ENCODE results near the gene PIEZO2. TPM values are rescaled to one million over a fixed set of nuclear protein-coding genes. Genes with fewer than 3 reads are reported as not detected.
"Not testable (repeated sequence)": the region's sequence is repeated elsewhere in the genome, so short reads cannot be mapped to it uniquely, and the experiment has no call there.

PIEZO2 gene
- total RNA-seq, 1 donor from 2014 or later: 4.2 TPM

- H3K79me2 ChIP-seq (ENCODE audit: low read depth): no peaks in the 10 kb centered on the region
- no peaks in the 10 kb centered on the region for H4K20me1 ChIP-seq (ENCODE audit: low read depth)
- no peaks in the 10 kb centered on the region for H3K27me3 ChIP-seq
- DNase-seq (ENCODE audit: low spot score): no peak
- H3K4me3 ChIP-seq: no peak overlapping the region
- H3K4me2 ChIP-seq: no peak overlapping the region
- Mint-ChIP-seq H3K36me3 (no peaks in the 10 kb centered on the region), H3K27me3 (ENCODE audit: insufficient read depth, low read depth) (peaks cover 2% of the 10 kb centered on the region), H3K27ac (no peak overlapping the region), H3K4me3 (no peak overlapping the region), H3K4me1 (no peaks in the 10 kb centered on the region), H3K9me3 (no peaks in the 10 kb centered on the region)
- H3K9me3 ChIP-seq (ENCODE audit: low read depth): no peaks in the 10 kb centered on the region
- no peaks in the 10 kb centered on the region for H3F3A ChIP-seq (ENCODE audit: low read depth)
- no peak overlapping the region for H3K27ac ChIP-seq
- H3K36me3 ChIP-seq: no peaks in the 10 kb centered on the region
- TF ChIP-seq EZH2phosphoT487 (IDR thresholded peaks at IDR 0.05): no peak
- TF ChIP-seq EZH2 (IDR thresholded peaks at IDR 0.05): no peak
- no peak for TF ChIP-seq CTCF (IDR thresholded peaks at IDR 0.05)
- H3K9ac ChIP-seq: no peak overlapping the region
- H2AFZ ChIP-seq (replicated peaks): no peak overlapping the region
- H3K4me1 ChIP-seq: no peaks in the 10 kb centered on the region
These were observed 302.0 kb downstream of the PIEZO2 start for GRCh38 chr18:10847408-10847790.

- Mint-ChIP-seq H3K27ac (no peak overlapping the region), H3K36me3 (no peaks in the 10 kb centered on the region), H3K4me1 (no peaks in the 10 kb centered on the region), H3K9me3 (no peaks in the 10 kb centered on the region), H3K27me3 (ENCODE audit: insufficient read depth, low read depth) (peaks cover 2% of the 10 kb centered on the region), H3K4me3 (no peak overlapping the region)
- no peaks in the 10 kb centered on the region for H3K79me2 ChIP-seq (ENCODE audit: low read depth)
- TF ChIP-seq EZH2phosphoT487 (IDR thresholded peaks at IDR 0.05) (no peak), EZH2 (IDR thresholded peaks at IDR 0.05) (no peak), CTCF (IDR thresholded peaks at IDR 0.05) (no peak)
- no peaks in the 10 kb centered on the region for H3F3A ChIP-seq (ENCODE audit: low read depth)
- no peaks in the 10 kb centered on the region for H3K4me1 ChIP-seq
- H3K4me3 ChIP-seq: no peak overlapping the region
- no peaks in the 10 kb centered on the region for H3K27me3 ChIP-seq
- H3K9ac ChIP-seq: no peak overlapping the region
- H2AFZ ChIP-seq (replicated peaks): no peak overlapping the region
- no peak overlapping the region for H3K27ac ChIP-seq
- no peak for DNase-seq (ENCODE audit: low spot score)
- H3K4me2 ChIP-seq: no peak overlapping the region
- no peaks in the 10 kb centered on the region for H4K20me1 ChIP-seq (ENCODE audit: low read depth)
- H3K36me3 ChIP-seq: no peaks in the 10 kb centered on the region
- H3K9me3 ChIP-seq (ENCODE audit: low read depth): no peaks in the 10 kb centered on the region
These were observed 302.5 kb downstream of the PIEZO2 start for GRCh38 chr18:10846657-10847407.

- H3K9me3 Mint-ChIP-seq; H3K9me3 ChIP-seq (ENCODE audit: low read depth); H3K36me3 Mint-ChIP-seq; H2AFZ ChIP-seq (replicated peaks); DNase-seq (ENCODE audit: low spot score); H3K27ac Mint-ChIP-seq; H3K4me2 ChIP-seq; H3K27me3 Mint-ChIP-seq (ENCODE audit: insufficient read depth, low read depth); H3K27me3 ChIP-seq; H3K4me1 ChIP-seq; H3K36me3 ChIP-seq; H3K79me2 ChIP-seq (ENCODE audit: low read depth); H3K4me1 Mint-ChIP-seq; H3K4me3 Mint-ChIP-seq; H3K27ac ChIP-seq; H4K20me1 ChIP-seq (ENCODE audit: low read depth); H3K4me3 ChIP-seq; H3K9ac ChIP-seq; H3F3A ChIP-seq (ENCODE audit: low read depth): not testable (repeated sequence)
These were observed 303.3 kb downstream of the PIEZO2 start for GRCh38 chr18:10846035-10846434.

GRCh38 chr18:10843565-10843964, 305.8 kb downstream of the PIEZO2 start:
- no peaks in the 10 kb centered on the region for H3K9me3 Mint-ChIP-seq
- peaks cover 2% of the 10 kb centered on the region for H3K27me3 Mint-ChIP-seq (ENCODE audit: insufficient read depth, low read depth)

More at GRCh38 chr18:10843565-10843964, 305.8 kb downstream of the PIEZO2 start:
- DNase-seq (ENCODE audit: low spot score): no peak
- H2AFZ ChIP-seq (replicated peaks): no peak overlapping the region
- no peaks in the 10 kb centered on the region for H3F3A ChIP-seq (ENCODE audit: low read depth)
- H3K27me3 ChIP-seq: no peaks in the 10 kb centered on the region
- no peak overlapping the region for H3K4me3 ChIP-seq
- no peak overlapping the region for H3K9ac ChIP-seq
- Mint-ChIP-seq H3K4me1 (no peaks in the 10 kb centered on the region), H3K27ac (peak overlapping the region; percentile 66), H3K36me3 (no peaks in the 10 kb centered on the region), H3K4me3 (no peak overlapping the region)
- TF ChIP-seq EZH2 (IDR thresholded peaks at IDR 0.05) (no peak), EZH2phosphoT487 (IDR thresholded peaks at IDR 0.05) (no peak)
- no peaks in the 10 kb centered on the region for H4K20me1 ChIP-seq (ENCODE audit: low read depth)
- H3K4me2 ChIP-seq: no peak overlapping the region
- no peaks in the 10 kb centered on the region for H3K4me1 ChIP-seq
- H3K9me3 ChIP-seq (ENCODE audit: low read depth): no peaks in the 10 kb centered on the region
- no peaks in the 10 kb centered on the region for H3K79me2 ChIP-seq (ENCODE audit: low read depth)
- no peaks in the 10 kb centered on the region for H3K36me3 ChIP-seq
- no peak overlapping the region for H3K27ac ChIP-seq
